ENCODE data around the gene SLC15A3. TPM values are rescaled to one million over a fixed set of nuclear protein-coding genes. Genes with fewer than 3 reads are reported as not detected.

Gene SLC15A3
- total RNA-seq, 4 donors from 2014 or later, result 6.3 to 16.5 (median 8.9) TPM

GRCh38 chr11:60924110-60924905, 27.7 kb downstream of the SLC15A3 start, which contains the start of gene TMEM132A:
TSS of gene TMEM132A (plus strand) at chr11:60924460. CDS start at chr11:60924634, 174 bp downstream.
- Histone ChIP-seq H3K36me3 (peaks cover 30 to 36% of the 10 kb centered on the region in 2 donors), H3K9me3 (no peaks in the 10 kb centered on the region), H3K27ac (no peak within 1 kb of the TSS), H3K4me3 (replicated peaks in 1 of 3) (peak within 1 kb of the TSS in 1 of 3 donors; percentile 47), H3K27me3 (peaks cover 5% of the 10 kb centered on the region), H3K4me1 (peaks cover 10 to 24% of the 10 kb centered on the region in 2 donors)
- DNase-seq, result peak; percentile 56 to 62
- intact Hi-C loops (cut with DNase I), result no loop called here
- WGBS, 2 donors, result 0% methylated on average over 6 to 16 of the region's 69 CpGs
- TF ChIP-seq CTCF (IDR thresholded peaks at IDR 0.05) (peak in 1 of 6 experiments; percentile 3), POLR2A (IDR thresholded peaks at IDR 0.05) (no peak)

DNA sequence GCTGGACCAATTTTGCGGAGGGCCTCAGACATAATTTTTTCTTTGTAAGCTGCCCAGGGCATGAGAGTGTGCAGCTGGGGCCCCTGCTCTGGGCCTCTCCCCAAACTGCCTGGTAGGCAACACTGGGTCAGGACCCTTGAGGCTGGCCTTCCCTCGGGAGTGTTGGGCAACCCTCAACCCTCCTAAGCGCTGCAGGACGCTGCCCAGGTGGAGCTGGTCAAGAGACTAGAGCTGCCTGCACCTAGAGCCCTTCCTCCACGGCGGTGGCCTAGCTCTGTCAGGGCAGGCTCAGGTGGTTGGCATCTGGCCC, 28.2 kb downstream of the SLC15A3 start:
- peaks cover 5% of the 10 kb centered on the region for H3K27me3 ChIP-seq
- H3K4me3 ChIP-seq (replicated peaks in 1 of 3), result no peak overlapping the region
- H3K9me3 ChIP-seq, result no peaks in the 10 kb centered on the region
- no peak for DNase-seq
- peaks cover 30 to 36% of the 10 kb centered on the region in 2 donors for H3K36me3 ChIP-seq
- 67 to 70% methylated on average over 1 to 5 of the region's 6 CpGs for WGBS, 2 donors
- TF ChIP-seq POLR2A (IDR thresholded peaks at IDR 0.05) (no peak), CTCF (IDR thresholded peaks at IDR 0.05) (no peak)
- intact Hi-C loops (cut with DNase I), result no loop called here
- H3K27ac ChIP-seq, result no peak overlapping the region
- peaks cover 10 to 24% of the 10 kb centered on the region in 2 donors for H3K4me1 ChIP-seq

DNA sequence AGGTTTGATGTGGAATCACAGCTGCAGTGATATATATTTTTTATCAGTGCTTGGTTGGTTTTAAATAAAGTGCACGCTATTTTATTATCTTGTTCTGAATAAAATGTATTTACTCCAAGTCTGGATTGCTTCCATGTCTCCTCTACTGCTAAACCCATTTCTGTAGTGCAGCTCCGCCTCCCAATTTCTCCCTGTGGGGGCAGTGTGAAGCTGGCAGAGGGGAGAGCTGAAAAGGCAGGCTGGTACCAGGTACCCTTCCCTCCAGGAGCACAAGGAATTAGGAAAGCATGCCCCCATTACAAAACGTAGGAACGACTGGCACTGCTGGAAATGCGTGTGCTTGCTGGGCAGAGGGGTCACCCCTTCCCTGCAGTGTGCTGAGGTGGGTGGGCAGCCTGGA, 28.6 kb downstream of the SLC15A3 start:
- H3K9me3 ChIP-seq, result no peaks in the 10 kb centered on the region
- DNase-seq, result no peak
- 85 to 92% methylated on average over 4 to 5 of the region's 5 CpGs for WGBS, 2 donors
- H3K4me3 ChIP-seq (replicated peaks in 1 of 3), result no peak overlapping the region
- TF ChIP-seq CTCF (IDR thresholded peaks at IDR 0.05) (no peak), POLR2A (IDR thresholded peaks at IDR 0.05) (no peak)
- peaks cover 5% of the 10 kb centered on the region for H3K27me3 ChIP-seq
- intact Hi-C loops (cut with DNase I), result no loop called here
- H3K4me1 ChIP-seq, result peaks cover 10 to 24% of the 10 kb centered on the region in 2 donors
- no peak overlapping the region for H3K27ac ChIP-seq
- peaks cover 30 to 36% of the 10 kb centered on the region in 2 donors for H3K36me3 ChIP-seq

GRCh38 chr11:60922906-60923305, 29.1 kb downstream of the SLC15A3 start:
- TF ChIP-seq POLR2A (IDR thresholded peaks at IDR 0.05) (no peak), CTCF (IDR thresholded peaks at IDR 0.05) (no peak)
- no peak for DNase-seq

DNA sequence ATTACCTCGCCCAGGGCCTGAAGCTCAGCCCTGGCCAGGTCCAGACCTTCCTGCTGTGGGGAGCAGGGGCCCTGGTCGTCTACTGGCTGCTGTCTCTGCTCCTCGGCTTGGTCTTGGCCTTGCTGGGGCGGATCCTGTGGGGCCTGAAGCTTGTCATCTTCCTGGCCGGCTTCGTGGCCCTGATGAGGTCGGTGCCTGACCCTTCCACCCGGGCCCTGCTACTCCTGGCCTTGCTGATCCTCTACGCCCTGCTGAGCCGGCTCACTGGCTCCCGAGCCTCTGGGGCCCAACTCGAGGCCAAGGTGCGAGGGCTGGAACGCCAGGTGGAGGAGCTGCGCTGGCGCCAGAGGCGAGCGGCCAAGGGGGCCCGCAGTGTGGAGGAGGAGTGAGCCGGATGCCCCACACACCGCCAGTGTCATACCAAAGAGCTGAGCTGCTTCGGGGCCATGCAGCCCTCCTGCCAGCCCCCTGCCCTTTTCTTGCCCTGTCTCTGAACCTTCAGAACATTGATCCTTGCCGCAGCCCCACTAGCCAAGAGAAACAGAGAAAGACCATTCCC, 30.1 kb downstream of the SLC15A3 start:
- H3K36me3 ChIP-seq, result peaks cover 30 to 36% of the 10 kb centered on the region in 2 donors
- TF ChIP-seq POLR2A (IDR thresholded peaks at IDR 0.05) (no peak), CTCF (IDR thresholded peaks at IDR 0.05) (no peak)
- H3K27me3 ChIP-seq, result peaks cover 5% of the 10 kb centered on the region
- no peaks in the 10 kb centered on the region for H3K9me3 ChIP-seq
- WGBS, 2 donors, result 91 to 94% methylated on average over 14 to 16 of the region's 23 CpGs
- no peak overlapping the region for H3K4me3 ChIP-seq (replicated peaks in 1 of 3)
- no peak overlapping the region for H3K27ac ChIP-seq
- intact Hi-C loops (cut with DNase I), result no loop called here
- peaks cover 15 to 23% of the 10 kb centered on the region in 2 donors for H3K4me1 ChIP-seq
- DNase-seq, result no peak

More at GRCh38 chr11:60922906-60923305, 29.1 kb downstream of the SLC15A3 start:
- peaks cover 10 to 24% of the 10 kb centered on the region in 2 donors for H3K4me1 ChIP-seq
- WGBS, 2 donors, result 86 to 87% methylated on average over 4 to 6 of the region's 6 CpGs
- no peak overlapping the region for H3K4me3 ChIP-seq (replicated peaks in 1 of 3)
- H3K36me3 ChIP-seq, result peaks cover 30 to 36% of the 10 kb centered on the region in 2 donors
- no peaks in the 10 kb centered on the region for H3K9me3 ChIP-seq
- intact Hi-C loops (cut with DNase I), result no loop called here
- no peak overlapping the region for H3K27ac ChIP-seq
- H3K27me3 ChIP-seq, result peaks cover 5% of the 10 kb centered on the region

Data from thyroid gland (tissue), 4 donors.